Endothelial cell of umbilical vein (primary cell): ENCODE data around the gene TAS2R38. TPM values are rescaled to one million over a fixed set of nuclear protein-coding genes. Genes with fewer than 3 reads are reported as not detected.

Experiments used
- BruUV-seq: library from RNA; stranded (reverse); fragments of 400-500 nt; replicated peaks from 2 replicates; lab custom pipeline; 2021; lab: Mats Ljungman, UMichigan
- CTCF ChIA-PET: fragments of 300-600, 350-600 bp; sonication (Branson Sonifier 250); formaldehyde crosslinking; loops from one replicate; lab custom pipeline; 2021; ENCODE audit warnings: antibody characterized with exemption, inconsistent platforms; lab: Charles Lee
- POLR2A ChIA-PET: fragments of 300-600, 350-600 bp; sonication (Branson Sonifier 250); formaldehyde crosslinking; loops from one replicate; lab custom pipeline; 2021; ENCODE audit warnings: antibody characterized with exemption, inconsistent platforms; lab: Charles Lee
- DNase-seq: peaks from one replicate; pipeline ENCODE4 v3.0.0-alpha.2; 2011; ENCODE audit warnings: low read depth, low spot score
- FAIRE-seq: peaks from 2 replicates; lab custom pipeline; 2011; peaks lifted over from hg19 to GRCh38; lab: Jason Lieb, UNC
- H2AFZ ChIP-seq: 2 replicates; pipeline ENCODE4 v1.6.0; 2012; ENCODE audit warnings: low read depth, low read length, control low read depth, inconsistent platforms
- H3K27ac ChIP-seq: 2 replicates; pipeline ENCODE4 v1.5.1; 2011; ENCODE audit warnings: low read depth, mild to moderate bottlenecking, control low read depth, low read length, moderate library complexity; ENCODE audit not compliant: insufficient read depth
- H3K27me3 ChIP-seq, 2 experiments: 2 replicates each; pipeline versions ENCODE4 v1.6.0 to v1.6.1; 2011; ENCODE audit warnings: low read length in 2 of 2, mixed read lengths in 1 of 2; ENCODE audit not compliant: control insufficient read depth in 2 of 2, insufficient read depth in 2 of 2
- H3K36me3 ChIP-seq, 2 experiments: 2 replicates in 1 of 2; 3 replicates in 1 of 2; pipeline ENCODE4 v1.5.1; 2011; ENCODE audit warnings: low read length in 2 of 2, mild to moderate bottlenecking in 1 of 2, moderate library complexity in 1 of 2; ENCODE audit not compliant: control insufficient read depth in 2 of 2, insufficient read depth in 2 of 2; ENCODE audit errors: extremely low read depth in 1 of 2
- H3K4me1 ChIP-seq: 3 replicates; pipeline ENCODE4 v1.5.1; 2011; ENCODE audit warnings: mild to moderate bottlenecking, low read length; ENCODE audit not compliant: control insufficient read depth, insufficient read depth; ENCODE audit errors: extremely low read depth
- H3K4me2 ChIP-seq: 2 replicates; pipeline ENCODE4 v1.6.1; 2011; ENCODE audit warnings: low read length, control low read depth, mixed read lengths; ENCODE audit not compliant: insufficient read depth
- H3K4me3 ChIP-seq, 3 experiments: fragments of 200-600 bp in 1 of 3; sonication (generic), shearing (Covaris generic) in 1 of 3; replicated peaks in 1 of 3; 2 replicates each; pipeline ENCODE4 v1.5.1; 2011 to 2016; ENCODE audit warnings: control low read depth in 3 of 3, low read length in 3 of 3, mild to moderate bottlenecking in 2 of 3, inconsistent platforms in 1 of 3, low read depth in 1 of 3, moderate library complexity in 1 of 3; ENCODE audit not compliant: insufficient read depth in 1 of 3
- H3K79me2 ChIP-seq: 2 replicates; pipeline ENCODE4 v1.6.0; 2012; ENCODE audit warnings: low read length, inconsistent platforms; ENCODE audit not compliant: control insufficient read depth, insufficient read depth
- H3K9ac ChIP-seq: replicated peaks from 2 replicates; pipeline ENCODE3; 2011; ENCODE audit warnings: low read length, control low read depth; ENCODE audit not compliant: insufficient read depth; ENCODE audit errors: extremely low read depth
- H3K9me1 ChIP-seq: replicated peaks from 3 replicates; pipeline ENCODE4 v1.6.0; 2011; ENCODE audit warnings: mild to moderate bottlenecking, low read length; ENCODE audit not compliant: control insufficient read depth, insufficient read depth; ENCODE audit errors: extremely low read depth
- H3K9me3 ChIP-seq: replicated peaks from 2 replicates; pipeline ENCODE4 v1.5.1; 2012; ENCODE audit warnings: low read length, inconsistent platforms; ENCODE audit not compliant: control insufficient read depth, insufficient read depth
- H4K20me1 ChIP-seq: replicated peaks from 2 replicates; pipeline ENCODE3; 2011; ENCODE audit warnings: mild to moderate bottlenecking, low read length; ENCODE audit not compliant: control insufficient read depth, insufficient read depth; ENCODE audit errors: extremely low read depth
- EZH2 ChIP-seq: IDR thresholded peaks from 2 replicates; pipeline ENCODE4 v1.6.1; 2012; ENCODE audit warnings: borderline replicate concordance, low read depth, mild to moderate bottlenecking, moderate library complexity, low read length, inconsistent platforms; ENCODE audit not compliant: severe bottlenecking
- FOS ChIP-seq: IDR thresholded peaks from 2 replicates; pipeline ENCODE4 v1.6.1; 2011; ENCODE audit warnings: mild to moderate bottlenecking, low read length, moderate library complexity, borderline replicate concordance; ENCODE audit not compliant: insufficient read depth
- GATA2 ChIP-seq: IDR thresholded peaks from 2 replicates; pipeline ENCODE4 v1.7.0; 2011; ENCODE audit warnings: low read depth, mild to moderate bottlenecking, moderate library complexity, mixed read lengths, low read length; ENCODE audit not compliant: insufficient read length, insufficient read depth
- JUN ChIP-seq: IDR thresholded peaks from 2 replicates; pipeline ENCODE4 v1.6.1; 2011; ENCODE audit warnings: borderline replicate concordance, low read depth; ENCODE audit not compliant: insufficient read length, insufficient read depth
- MYC ChIP-seq: IDR thresholded peaks from one replicate; pipeline ENCODE4 v1.6.1; 2011; ENCODE audit warnings: mild to moderate bottlenecking, low read depth, low read length
- POLR2A ChIP-seq: IDR thresholded peaks from 2 replicates; pipeline ENCODE4 v1.6.1; 2012; ENCODE audit warnings: low read depth, mild to moderate bottlenecking, control low read depth, low read length
- POLR2AphosphoS5 ChIP-seq: IDR thresholded peaks from 2 replicates; pipeline ENCODE4 v1.6.1; 2012; ENCODE audit warnings: low read depth, mild to moderate bottlenecking, control low read depth, low read length, moderate library complexity; ENCODE audit not compliant: insufficient read depth
- dilution Hi-C: fragments of 300-500 bp; cut with MboI; formaldehyde crosslinking; loops from one replicate; pipeline ENCODE4 v1.15.0; 2019; ENCODE audit warnings: low sequenced_read_pairs; ENCODE audit not compliant: extremely low pct_ligation_motif_present
- intact Hi-C: fragments of 100-400 bp; cut with micrococcal nuclease; formaldehyde crosslinking; loops from one replicate; pipeline ENCODE4 v1.10.0; 2022
- polyA plus RNA-seq, 4 experiments: library from polyadenylated mRNA; depleted of rRNA in 3 of 4; stranded (reverse) in 3 of 4; unstranded in 1 of 4; fragments of >200 nt; gene quantifications; 2 replicates each; pipeline versions ENCODE4 v1.2.1 to v1.2.3, GENCODE V29; 2011 to 2012; ENCODE audit warnings: missing spikeins in 1 of 4
- total RNA-seq: library from RNA; stranded (reverse); gene quantifications from 2 replicates; pipeline ENCODE4 v1.2.3, GENCODE V29; 2021
- TF ChIP-seq, protein P1 (sequence below), 2 donors: IDR thresholded peaks; 1 replicate in 1 of 2; 2 replicates in 1 of 2; pipeline ENCODE4 v1.5.1; 2011; ENCODE audit warnings: low read length in 2 of 2, mild to moderate bottlenecking in 2 of 2, moderate library complexity in 2 of 2, control low read depth in 1 of 2, inconsistent platforms in 1 of 2, low read depth in 1 of 2; ENCODE audit not compliant: insufficient read depth in 1 of 2; ENCODE audit errors: extremely low read depth in 1 of 2
- TF ChIP-seq, protein P2 (sequence below): IDR thresholded peaks from 2 replicates; pipeline ENCODE4 v1.6.1; 2011; ENCODE audit not compliant: insufficient read depth, insufficient read length

Gene TAS2R38
- total and polyA plus RNA-seq, 2 donors (not counting 3 experiments of a cell fraction or from before 2014, with no cell fraction given), result not detected

DNA sequence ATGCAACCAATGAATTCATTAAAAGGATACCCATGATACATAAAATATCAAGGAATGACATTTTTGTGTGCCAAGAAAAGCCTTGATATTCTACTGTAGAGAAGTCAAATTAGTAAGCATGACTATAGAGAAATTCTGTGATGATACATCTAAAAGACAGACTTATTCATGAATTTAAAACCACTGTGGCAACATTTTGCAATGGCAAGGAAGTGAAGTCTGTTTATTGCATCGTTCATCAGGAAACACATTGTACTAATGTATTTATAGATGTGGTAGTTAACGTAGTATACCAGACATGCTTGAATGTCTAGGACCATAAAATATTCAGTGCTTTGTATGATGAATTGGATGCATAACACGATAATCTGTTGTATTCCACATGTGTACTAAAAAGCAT, 17.5 kb downstream of the TAS2R38 start:
- no peak for FAIRE-seq
- H3K27me3 ChIP-seq, result no peaks in the 10 kb centered on the region
- H3K36me3 ChIP-seq, result no peaks in the 10 kb centered on the region
- BruUV-seq, result no TSS peak
- ChIA-PET CTCF (no interaction called here), POLR2A (no interaction called here)
- no peak overlapping the region for H3K9ac ChIP-seq
- H3K79me2 ChIP-seq, result no peaks in the 10 kb centered on the region
- no peak overlapping the region for H3K27ac ChIP-seq
- TF ChIP-seq POLR2AphosphoS5 (no peak), MYC (no peak), EZH2 (no peak), GATA2 (no peak), JUN (no peak), FOS (no peak), POLR2A (no peak)
- TF ChIP-seq, protein P1, sequence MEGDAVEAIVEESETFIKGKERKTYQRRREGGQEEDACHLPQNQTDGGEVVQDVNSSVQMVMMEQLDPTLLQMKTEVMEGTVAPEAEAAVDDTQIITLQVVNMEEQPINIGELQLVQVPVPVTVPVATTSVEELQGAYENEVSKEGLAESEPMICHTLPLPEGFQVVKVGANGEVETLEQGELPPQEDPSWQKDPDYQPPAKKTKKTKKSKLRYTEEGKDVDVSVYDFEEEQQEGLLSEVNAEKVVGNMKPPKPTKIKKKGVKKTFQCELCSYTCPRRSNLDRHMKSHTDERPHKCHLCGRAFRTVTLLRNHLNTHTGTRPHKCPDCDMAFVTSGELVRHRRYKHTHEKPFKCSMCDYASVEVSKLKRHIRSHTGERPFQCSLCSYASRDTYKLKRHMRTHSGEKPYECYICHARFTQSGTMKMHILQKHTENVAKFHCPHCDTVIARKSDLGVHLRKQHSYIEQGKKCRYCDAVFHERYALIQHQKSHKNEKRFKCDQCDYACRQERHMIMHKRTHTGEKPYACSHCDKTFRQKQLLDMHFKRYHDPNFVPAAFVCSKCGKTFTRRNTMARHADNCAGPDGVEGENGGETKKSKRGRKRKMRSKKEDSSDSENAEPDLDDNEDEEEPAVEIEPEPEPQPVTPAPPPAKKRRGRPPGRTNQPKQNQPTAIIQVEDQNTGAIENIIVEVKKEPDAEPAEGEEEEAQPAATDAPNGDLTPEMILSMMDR (IDR thresholded peaks at IDR 0.05; ENCODE audit: extremely low read depth in 1 of 2, insufficient read depth in 1 of 2, low read depth in 1 of 2, low read length in 2 of 2), result no peak
- TF ChIP-seq, protein P2, sequence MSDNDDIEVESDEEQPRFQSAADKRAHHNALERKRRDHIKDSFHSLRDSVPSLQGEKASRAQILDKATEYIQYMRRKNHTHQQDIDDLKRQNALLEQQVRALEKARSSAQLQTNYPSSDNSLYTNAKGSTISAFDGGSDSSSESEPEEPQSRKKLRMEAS, result no peak
- H3K4me3 ChIP-seq, result no peak overlapping the region
- H3K9me3 ChIP-seq, result no peaks in the 10 kb centered on the region
- H3K4me1 ChIP-seq, result no peaks in the 10 kb centered on the region
- no peak overlapping the region for H3K4me2 ChIP-seq
- dilution Hi-C loops, result no loop called here
- H4K20me1 ChIP-seq, result no peaks in the 10 kb centered on the region
- no peaks in the 10 kb centered on the region for H3K9me1 ChIP-seq
- no peak overlapping the region for H2AFZ ChIP-seq
- no peak for DNase-seq
- intact Hi-C loops, result no loop called here
